CD4-positive, alpha-beta T cell treated with Interleukin-12 subunit alpha and Interleukin-12 subunit beta, for 1 hour (primary cell): Measurements from ENCODE around the gene HBA2.
"Not testable (repeated sequence)": the region's sequence is repeated elsewhere in the genome, so short reads cannot be mapped to it uniquely, and the experiment has no call there.

ENCODE experiments used
- DNase-seq: peaks from one replicate; pipeline ENCODE4 v3.0.0-alpha.2; 2020

The HBA2 gene

DNA sequence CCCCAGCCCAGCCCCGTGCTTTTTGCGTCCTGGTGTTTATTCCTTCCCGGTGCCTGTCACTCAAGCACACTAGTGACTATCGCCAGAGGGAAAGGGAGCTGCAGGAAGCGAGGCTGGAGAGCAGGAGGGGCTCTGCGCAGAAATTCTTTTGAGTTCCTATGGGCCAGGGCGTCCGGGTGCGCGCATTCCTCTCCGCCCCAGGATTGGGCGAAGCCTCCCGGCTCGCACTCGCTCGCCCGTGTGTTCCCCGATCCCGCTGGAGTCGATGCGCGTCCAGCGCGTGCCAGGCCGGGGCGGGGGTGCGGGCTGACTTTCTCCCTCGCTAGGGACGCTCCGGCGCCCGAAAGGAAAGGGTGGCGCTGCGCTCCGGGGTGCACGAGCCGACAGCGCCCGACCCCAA, 3.3 kb downstream of the HBA2 start:
- DNase-seq = not testable (repeated sequence)

- not testable (repeated sequence) for DNase-seq
These were observed 4.1 kb downstream of the HBA2 start, which contains the start of gene HBA1 for GRCh38 chr16:176477-177382. HBA1 (plus strand) TSS chr16:176680; CDS start chr16:176717, 37 bp downstream.

- no peak for DNase-seq
These were observed 4.7 kb downstream of the HBA2 start for GRCh38 chr16:177394-177822.

DNA sequence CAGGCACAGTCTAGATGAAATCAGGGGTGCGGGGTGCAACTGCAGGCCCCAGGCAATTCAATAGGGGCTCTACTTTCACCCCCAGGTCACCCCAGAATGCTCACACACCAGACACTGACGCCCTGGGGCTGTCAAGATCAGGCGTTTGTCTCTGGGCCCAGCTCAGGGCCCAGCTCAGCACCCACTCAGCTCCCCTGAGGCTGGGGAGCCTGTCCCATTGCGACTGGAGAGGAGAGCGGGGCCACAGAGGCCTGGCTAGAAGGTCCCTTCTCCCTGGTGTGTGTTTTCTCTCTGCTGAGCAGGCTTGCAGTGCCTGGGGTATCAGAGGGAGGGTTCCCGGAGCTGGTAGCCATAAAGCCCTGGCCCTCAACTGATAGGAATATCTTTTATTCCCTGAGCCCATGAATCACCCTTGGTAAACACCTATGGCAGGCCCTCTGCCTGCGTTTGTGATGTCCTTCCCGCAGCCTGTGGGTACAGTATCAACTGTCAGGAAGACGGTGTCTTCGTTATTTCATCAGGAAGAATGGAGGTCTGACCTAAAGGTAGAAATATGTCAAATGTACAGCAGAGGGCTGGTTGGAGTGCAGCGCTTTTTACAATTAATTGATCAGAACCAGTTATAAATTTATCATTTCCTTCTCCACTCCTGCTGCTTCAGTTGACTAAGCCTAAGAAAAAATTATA, 5.4 kb downstream of the HBA2 start:
- no peak for DNase-seq

- DNase-seq = no peak
These were observed 6.0 kb downstream of the HBA2 start for GRCh38 chr16:178668-179015.

DNA sequence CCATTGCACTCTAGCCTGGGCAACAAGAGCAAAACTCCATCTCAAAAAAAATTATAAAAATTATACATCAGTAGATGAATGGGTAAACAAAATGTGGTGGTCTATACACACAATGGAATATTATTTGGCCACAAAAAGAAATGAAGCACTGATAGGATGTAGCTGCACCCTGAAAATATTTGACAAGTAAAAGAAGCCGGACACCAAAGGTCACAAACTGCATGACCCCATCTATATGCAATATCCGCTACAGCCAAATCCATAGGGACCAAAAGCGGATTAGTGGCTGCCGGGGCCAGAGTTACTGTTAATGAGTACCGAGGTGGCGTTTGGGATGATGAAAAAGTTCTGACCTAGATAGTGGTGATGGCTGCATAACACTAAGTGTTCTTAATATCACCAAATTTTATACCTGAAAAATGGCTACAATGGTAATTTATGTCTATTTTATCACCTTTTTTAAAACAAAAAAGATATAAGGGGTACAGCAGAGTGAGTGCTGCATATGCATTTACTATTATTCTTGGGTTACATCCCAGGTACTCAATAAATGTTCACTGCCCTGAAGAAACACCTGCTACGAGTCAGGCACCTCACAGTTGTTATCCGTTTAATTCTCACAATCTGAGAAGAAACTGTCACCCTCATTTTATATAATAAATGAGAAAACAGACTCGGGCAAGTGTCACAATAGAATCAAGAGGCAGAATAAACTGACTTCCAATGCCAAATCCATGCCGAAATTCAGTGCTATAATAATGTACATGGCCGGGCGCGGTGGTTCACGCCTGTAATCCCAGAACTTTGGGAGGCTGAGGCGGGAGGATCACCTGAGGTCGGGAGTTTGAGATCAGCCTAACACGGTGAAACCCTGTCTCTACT, 6.8 kb downstream of the HBA2 start:
- DNase-seq = no peak

DNA sequence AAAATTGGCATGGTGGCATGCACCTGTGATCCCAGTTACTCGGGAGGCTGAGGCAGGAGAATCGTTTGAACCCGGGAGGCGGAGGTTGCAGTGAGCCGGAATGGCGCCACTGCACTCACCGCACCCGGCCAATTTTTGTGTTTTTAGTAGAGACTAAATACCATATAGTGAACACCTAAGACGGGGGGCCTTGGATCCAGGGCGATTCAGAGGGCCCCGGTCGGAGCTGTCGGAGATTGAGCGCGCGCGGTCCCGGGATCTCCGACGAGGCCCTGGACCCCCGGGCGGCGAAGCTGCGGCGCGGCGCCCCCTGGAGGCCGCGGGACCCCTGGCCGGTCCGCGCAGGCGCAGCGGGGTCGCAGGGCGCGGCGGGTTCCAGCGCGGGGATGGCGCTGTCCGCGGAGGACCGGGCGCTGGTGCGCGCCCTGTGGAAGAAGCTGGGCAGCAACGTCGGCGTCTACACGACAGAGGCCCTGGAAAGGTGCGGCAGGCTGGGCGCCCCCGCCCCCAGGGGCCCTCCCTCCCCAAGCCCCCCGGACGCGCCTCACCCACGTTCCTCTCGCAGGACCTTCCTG, 7.5 kb downstream of the HBA2 start, which contains the start of gene HBQ1:
Gene HBQ1, plus strand, starts transcription at position 359 of the 575 bp plus-strand sequence. Its CDS starts 28 bp downstream, at position 387.
- peak; percentile 14 for DNase-seq

GRCh38 chr16:180681-181564, 8.2 kb downstream of the HBA2 start:
- DNase-seq = peak; percentile 87

GRCh38 chr16:181565-182021, 8.9 kb downstream of the HBA2 start:
- no peak for DNase-seq

DNA sequence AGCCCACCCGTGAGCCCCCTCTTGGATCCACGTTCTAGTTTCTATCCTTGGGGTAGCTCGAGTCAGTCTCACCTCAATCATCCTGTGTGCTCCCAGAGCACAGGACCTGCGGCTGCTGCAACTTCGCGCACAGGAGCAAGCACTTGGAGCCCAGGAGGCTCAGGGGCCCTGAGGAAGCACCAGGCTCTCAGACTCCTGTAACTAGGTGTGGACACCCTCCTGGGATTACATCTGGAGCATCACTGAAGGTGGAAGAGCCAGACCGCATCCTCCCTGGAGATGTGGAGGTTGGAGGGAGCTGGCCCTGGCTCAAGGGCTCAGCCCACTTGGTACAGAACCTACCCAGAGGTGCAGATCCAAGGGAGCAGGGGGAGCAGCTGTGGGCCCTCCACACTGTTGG, 10.3 kb downstream of the HBA2 start:
- DNase-seq = no peak

DNA sequence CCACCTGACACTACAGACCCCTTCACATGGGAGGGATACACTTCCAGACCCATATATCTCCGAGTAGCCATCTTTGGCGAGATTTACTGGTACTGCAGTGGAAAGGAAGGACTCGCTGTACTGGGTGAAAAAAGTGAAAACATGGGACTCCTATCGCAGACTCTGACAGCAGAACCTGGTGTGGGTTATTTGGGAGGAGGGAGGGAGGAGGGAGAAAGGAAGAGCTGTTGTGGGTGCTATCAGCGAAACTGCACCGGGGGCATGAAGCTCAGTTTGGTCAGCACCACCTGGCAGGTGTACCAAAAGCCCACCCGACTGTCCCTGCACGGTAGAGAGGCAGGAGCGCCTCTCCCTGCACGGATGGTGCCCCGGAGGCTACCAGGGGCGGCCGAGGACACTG, 12.5 kb downstream of the HBA2 start:
- no peak for DNase-seq

DNA sequence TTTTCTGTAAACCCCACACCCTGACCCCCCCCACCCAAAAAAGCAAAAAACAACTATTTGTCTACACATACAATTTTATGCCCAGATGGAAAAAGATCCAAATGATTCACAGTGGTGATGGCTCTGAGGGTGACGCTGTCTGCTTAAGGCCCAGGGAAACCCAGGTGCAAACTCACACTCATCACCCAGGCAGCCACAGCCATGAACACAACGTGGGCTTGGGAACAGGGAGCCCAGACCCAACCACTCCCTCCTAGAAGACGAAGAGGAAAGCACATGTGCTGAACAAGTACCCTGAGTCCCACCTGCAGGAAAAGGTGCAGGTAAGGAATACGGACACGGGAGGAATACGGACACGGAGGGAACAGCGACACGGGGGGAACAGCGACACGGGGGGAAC, 13.0 kb downstream of the HBA2 start:
- DNase-seq = no peak

- DNase-seq = no peak
These were observed 14.7 kb downstream of the HBA2 start for GRCh38 chr16:187330-187729.

GRCh38 chr16:188674-189073, 16.0 kb downstream of the HBA2 start:
- DNase-seq = peak; percentile 31

- no peak for DNase-seq
These were observed 17.0 kb downstream of the HBA2 start for GRCh38 chr16:189604-190186.

DNA sequence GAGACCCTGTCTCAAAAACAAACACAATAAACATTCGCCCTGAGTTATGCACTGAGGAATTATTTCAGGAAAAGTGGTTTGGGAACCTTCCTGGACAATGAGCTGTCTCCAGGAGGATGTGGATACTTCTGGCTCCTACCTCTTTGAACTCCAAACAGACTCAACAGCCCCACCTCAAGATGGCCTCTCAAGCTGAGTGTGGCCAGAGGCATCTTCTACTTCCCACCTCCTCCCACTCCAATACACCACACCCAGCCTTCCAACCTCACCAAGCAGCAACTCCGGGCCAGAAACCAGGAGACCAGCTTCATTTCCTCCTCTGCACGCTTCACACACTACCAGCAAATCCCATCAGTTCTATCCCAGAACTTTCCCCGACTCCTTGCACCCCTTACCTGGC, 19.2 kb downstream of the HBA2 start:
- no peak for DNase-seq

- no peak for DNase-seq
These were observed 20.0 kb downstream of the HBA2 start for GRCh38 chr16:192686-193085.

DNA sequence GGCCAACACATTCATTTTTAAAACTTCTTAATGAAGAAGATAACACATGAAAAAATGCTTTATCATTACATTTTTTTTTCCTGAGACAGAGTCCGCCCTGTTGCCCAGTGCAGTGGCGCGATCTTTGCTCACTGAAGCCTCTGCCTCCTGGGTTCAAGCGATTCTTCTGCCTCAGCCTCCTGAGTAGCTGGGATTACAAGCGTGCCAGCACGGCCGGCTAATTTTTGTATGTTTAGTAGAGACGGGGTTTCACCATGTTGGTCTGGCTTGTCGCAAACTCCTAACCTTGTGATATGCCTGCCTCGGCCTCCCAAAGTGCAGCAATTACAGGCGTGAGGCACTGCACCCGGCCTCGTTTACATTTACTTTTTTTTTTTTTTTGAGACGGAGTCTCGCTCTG, 20.8 kb downstream of the HBA2 start:
- no peak for DNase-seq

- no peak for DNase-seq
These were observed 21.8 kb downstream of the HBA2 start for GRCh38 chr16:194516-194915.

DNA sequence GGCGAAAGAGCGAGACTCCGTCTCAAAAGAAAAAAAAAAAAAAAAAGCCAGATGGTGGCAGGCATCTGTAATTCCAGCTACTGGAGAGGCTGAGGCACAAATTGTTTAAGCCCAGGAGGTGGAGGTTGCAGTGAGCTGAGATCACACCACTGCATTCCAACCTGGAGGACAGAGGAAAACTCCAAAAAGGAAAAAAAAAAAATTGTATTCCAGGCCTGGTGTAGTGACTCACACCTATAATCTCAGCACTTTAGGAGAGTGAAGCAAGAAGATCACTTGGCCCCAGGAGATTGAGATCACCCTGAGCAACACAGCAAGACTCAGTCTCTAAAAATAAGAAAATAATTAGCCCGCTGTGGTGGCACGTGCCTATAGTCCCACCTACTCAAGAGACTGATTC, 27.7 kb downstream of the HBA2 start:
- no peak for DNase-seq

GRCh38 chr16:203246-203645, 30.6 kb downstream of the HBA2 start:
- no peak for DNase-seq
